Stomach (tissue), 4 donors: Measurements from ENCODE around the gene INTS1.

Source experiments
- EP300 ChIP-seq: sonication (generic); formaldehyde crosslinking; IDR thresholded peaks from one replicate; pipeline ENCODE4 v1.6.1; 2017; ENCODE audit warnings: antibody characterized with exemption
- POLR2A ChIP-seq, 4 donors: fragments of 450-650 bp; IDR thresholded peaks; one replicate each; pipeline ENCODE4 v1.6.1; 2016; ENCODE audit warnings: antibody characterized with exemption in 4 of 4, control low read depth in 2 of 4, mild to moderate bottlenecking in 1 of 4, moderate library complexity in 1 of 4
- POLR2AphosphoS5 ChIP-seq, 3 donors: sonication (generic); formaldehyde crosslinking; IDR thresholded peaks; one replicate each; pipeline ENCODE4 v1.6.1; 2016; ENCODE audit warnings: antibody characterized with exemption in 3 of 3
- TF ChIP-seq, protein P1 (sequence below), 7 experiments: fragments of 450-650 bp in 4 of 7; fragments of 200-600 bp in 3 of 7; sonication (generic) in 3 of 7; IDR thresholded peaks; one replicate each; pipeline ENCODE4 v1.5.1; 2016 to 2019; ENCODE audit warnings: antibody characterized with exemption in 7 of 7, control low read depth in 2 of 7, mild to moderate bottlenecking in 1 of 7

DNA sequence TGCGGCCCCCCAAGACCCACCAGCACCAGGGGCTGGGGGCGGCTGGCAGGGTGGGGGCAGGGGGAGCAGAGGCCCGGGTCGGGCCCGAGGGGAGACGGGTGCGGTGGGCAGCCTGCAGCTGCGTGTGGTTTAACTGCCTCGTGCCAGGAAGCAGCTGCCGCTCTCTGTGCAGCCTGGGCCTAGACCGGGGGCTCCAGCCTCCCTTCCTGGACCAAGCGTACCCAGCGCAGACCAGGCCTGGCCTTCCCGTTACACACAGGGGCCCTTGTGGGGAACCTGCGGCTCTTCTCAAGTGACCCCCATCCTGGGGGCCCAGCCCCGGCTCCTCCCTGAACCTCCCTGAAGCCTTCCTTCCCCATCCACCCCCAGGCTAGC is 6.6 kb upstream of the INTS1 start:
- TF ChIP-seq EP300 = no peak
- TF ChIP-seq, protein P1, sequence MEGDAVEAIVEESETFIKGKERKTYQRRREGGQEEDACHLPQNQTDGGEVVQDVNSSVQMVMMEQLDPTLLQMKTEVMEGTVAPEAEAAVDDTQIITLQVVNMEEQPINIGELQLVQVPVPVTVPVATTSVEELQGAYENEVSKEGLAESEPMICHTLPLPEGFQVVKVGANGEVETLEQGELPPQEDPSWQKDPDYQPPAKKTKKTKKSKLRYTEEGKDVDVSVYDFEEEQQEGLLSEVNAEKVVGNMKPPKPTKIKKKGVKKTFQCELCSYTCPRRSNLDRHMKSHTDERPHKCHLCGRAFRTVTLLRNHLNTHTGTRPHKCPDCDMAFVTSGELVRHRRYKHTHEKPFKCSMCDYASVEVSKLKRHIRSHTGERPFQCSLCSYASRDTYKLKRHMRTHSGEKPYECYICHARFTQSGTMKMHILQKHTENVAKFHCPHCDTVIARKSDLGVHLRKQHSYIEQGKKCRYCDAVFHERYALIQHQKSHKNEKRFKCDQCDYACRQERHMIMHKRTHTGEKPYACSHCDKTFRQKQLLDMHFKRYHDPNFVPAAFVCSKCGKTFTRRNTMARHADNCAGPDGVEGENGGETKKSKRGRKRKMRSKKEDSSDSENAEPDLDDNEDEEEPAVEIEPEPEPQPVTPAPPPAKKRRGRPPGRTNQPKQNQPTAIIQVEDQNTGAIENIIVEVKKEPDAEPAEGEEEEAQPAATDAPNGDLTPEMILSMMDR (IDR thresholded peaks at IDR 0.05) = no peak
- TF ChIP-seq POLR2AphosphoS5 (IDR thresholded peaks at IDR 0.05) = no peak
- TF ChIP-seq POLR2A (IDR thresholded peaks at IDR 0.05) = no peak
